Skeletal muscle cell (primary cell): ENCODE data around the gene ZBED4.

Experiments used
- DNase-seq: peaks from one replicate; pipeline ENCODE4 v3.0.0-alpha.2; 2010; ENCODE audit warnings: low read depth
- H3K4me3 ChIP-seq: 2 replicates; pipeline ENCODE4 v1.5.1; 2011; ENCODE audit warnings: low read depth, mild to moderate bottlenecking, control low read depth, low read length, moderate library complexity

Gene ZBED4

GRCh38 chr22:49892226-49892899, 38.7 kb downstream of the ZBED4 start:
- DNase-seq = no peak
- H3K4me3 ChIP-seq = no peak overlapping the region

DNA sequence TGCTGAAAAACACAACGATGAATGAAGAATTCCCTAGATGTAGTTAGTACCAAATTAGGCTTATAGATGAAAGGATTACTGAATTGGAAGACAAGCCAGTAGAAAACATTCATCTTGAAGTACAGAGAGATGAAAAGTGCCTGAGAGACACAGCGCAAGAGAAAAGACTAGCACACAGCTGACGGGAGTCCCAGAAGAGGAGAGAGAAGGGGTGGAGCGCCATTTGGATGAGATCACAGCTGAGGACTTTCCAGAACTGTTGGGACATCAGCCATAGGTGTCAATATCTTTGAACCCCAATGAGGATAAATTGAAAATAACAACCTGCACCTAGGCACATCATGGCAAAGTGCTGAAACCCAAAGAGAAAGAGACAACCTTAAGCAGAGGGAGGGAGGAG, 39.4 kb downstream of the ZBED4 start:
- H3K4me3 ChIP-seq = no peak overlapping the region
- no peak for DNase-seq

GRCh38 chr22:49894322-49895054, 40.8 kb downstream of the ZBED4 start:
- no peak for DNase-seq

GRCh38 chr22:49896201-49896600, 42.6 kb downstream of the ZBED4 start:
- H3K4me3 ChIP-seq = no peak overlapping the region
- DNase-seq = no peak

More at GRCh38 chr22:49894322-49895054, 40.8 kb downstream of the ZBED4 start:
- no peak overlapping the region for H3K4me3 ChIP-seq

- no peak for DNase-seq
- H3K4me3 ChIP-seq = no peak overlapping the region
Observed at GRCh38 chr22:49897015-49897684, 43.5 kb downstream of the ZBED4 start.

GRCh38 chr22:49899530-49899929, 45.9 kb downstream of the ZBED4 start:
- H3K4me3 ChIP-seq = no peak overlapping the region

GRCh38 chr22:49900441-49901230, 47.0 kb downstream of the ZBED4 start:
- H3K4me3 ChIP-seq = no peak overlapping the region
- no peak for DNase-seq

More at GRCh38 chr22:49899530-49899929, 45.9 kb downstream of the ZBED4 start:
- DNase-seq = no peak

GRCh38 chr22:49901457-49901856, 47.8 kb downstream of the ZBED4 start:
- no peak for DNase-seq
- H3K4me3 ChIP-seq = no peak overlapping the region

DNA sequence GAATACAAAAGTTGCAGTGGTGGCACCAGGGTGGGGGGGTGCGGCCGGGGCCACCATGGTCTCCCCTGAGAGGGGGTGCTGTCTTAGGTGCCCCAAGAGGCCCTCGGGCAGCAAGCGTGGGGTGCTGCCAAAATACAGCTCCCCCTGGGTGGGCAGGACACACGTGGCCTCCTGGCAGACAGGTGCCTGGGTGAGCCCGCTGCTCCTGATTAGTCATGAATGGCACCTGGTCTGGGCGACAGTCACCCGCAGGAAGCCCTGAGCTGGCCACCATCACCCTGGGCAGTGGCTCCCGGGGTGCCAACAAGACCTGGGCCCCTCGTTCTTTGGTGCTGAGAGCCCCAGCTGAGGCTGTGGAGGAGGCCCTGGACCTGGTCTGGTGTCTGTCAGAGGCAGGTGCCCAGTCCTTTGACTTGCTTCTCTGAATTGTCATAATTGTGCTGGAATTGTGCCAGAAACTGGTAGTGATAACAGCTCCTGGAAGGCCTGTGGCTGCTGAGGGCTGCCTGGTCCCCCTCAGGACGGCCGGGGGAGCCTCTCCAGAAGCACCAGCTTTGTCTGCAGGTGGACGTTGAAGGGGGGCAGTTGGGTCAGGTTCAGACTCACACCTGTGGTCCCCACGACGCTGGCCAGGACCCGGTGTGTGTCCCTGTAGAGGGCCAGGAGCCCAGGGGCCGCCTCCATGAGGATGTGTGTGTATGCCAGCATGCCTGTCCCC, 49.8 kb downstream of the ZBED4 start:
- H3K4me3 ChIP-seq = no peak overlapping the region
- no peak for DNase-seq

GRCh38 chr22:49904040-49904369, 50.4 kb downstream of the ZBED4 start:
- no peak overlapping the region for H3K4me3 ChIP-seq
- no peak for DNase-seq

GRCh38 chr22:49905465-49905864, 51.8 kb downstream of the ZBED4 start:
- H3K4me3 ChIP-seq = no peak overlapping the region
- DNase-seq = no peak

DNA sequence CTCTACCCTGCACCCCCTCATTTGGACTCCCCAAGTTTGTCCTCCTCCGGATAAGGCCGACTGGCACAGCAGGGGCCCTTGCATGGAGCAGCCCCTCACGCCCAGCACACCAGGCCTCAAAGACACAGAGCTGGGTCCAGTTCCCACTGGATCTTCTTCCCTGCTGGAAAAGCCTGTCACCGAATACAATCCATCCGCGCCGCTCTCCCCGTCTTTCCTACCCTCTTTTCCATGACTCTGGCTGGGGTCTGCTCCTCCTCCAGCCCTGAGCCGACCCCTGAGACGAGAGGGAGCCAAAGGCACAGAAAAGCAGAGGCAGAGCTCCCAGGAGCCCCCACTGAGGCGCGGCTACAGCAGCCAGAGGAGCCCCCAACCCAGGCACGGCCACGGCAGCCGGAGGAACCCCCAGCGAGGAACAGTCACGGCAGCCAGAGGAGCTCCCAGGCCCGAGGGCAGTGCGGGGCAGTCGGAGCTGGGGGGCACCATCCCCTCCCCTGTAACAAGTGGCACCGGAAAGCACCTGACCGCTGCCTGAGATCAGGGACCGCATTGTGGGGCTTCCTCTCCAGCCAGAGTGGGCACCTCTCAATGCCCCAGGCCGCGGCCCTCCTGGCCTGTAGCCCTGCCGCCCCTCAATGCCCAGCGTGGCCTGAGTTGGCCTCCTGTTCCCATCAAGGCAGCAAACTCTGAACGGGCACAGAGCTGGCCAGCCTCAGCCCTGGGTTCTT, 52.6 kb downstream of the ZBED4 start:
- DNase-seq = no peak
- no peak overlapping the region for H3K4me3 ChIP-seq

DNA sequence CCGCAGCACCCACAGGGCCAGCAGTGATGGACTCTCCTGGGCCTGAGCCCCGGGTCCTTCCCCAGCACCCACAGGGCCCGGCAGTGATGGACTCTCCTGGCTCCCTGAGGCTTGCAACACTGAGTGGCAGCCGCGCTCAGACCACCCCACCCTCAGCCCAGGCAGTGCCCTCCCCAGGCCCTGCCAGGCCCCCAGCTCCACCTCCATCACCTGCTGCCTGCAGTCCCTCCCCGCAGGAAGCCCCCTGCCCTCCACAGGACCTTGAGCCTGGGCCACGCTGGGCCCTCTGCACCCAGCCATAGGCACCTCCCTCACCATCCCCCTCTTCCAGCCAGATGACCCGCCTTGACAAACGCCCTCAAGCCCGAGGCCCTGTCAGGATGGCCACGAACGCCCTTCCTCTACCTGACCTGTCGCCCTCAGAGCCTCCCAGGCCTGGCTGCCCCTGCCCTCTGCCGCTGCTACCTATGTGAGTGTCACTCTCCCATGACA, 53.2 kb downstream of the ZBED4 start:
- no peak overlapping the region for H3K4me3 ChIP-seq
- no peak for DNase-seq

GRCh38 chr22:49907807-49908206, 54.2 kb downstream of the ZBED4 start:
- no peak overlapping the region for H3K4me3 ChIP-seq
- no peak for DNase-seq

DNA sequence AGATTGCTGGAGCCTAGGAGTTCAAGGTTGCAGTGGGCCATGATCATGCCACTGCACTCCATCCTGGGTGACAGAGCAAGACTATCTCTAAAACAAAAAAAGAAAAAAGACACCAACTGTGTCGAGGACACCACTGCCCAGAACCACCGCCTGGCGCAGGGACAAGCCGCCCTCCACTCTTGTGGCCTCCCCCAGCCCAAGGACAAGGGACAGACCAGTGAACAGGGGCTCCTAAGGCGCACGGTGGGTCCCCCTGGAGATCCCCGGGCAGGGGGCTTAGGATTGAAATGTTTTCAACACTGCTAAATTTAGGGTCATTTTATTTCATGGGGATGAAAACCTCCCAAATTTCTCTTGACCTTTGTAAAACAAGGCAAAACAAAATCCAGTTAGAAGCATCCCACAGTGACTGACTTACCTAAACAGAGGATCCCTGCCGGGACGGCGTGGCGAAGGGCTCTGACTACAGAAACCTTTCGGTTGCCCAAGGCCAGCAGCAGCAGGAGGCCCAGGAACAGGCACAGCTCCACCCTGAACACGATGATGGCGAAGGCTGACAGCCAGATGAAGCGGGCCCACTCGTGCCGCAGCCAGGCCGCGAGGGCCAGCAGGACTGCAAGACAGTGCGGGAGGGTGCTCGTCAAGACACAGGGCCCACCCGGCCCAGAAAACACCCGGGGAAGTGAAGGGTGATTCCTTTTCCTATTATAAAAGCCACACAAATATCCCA, 56.0 kb downstream of the ZBED4 start:
- H3K4me3 ChIP-seq = no peak overlapping the region
- no peak for DNase-seq

GRCh38 chr22:49910229-49911155, 56.8 kb downstream of the ZBED4 start:
- DNase-seq = no peak
- H3K4me3 ChIP-seq = no peak overlapping the region
